GM19025 (cell line): ENCODE data around the gene MMP23B.
"Not testable (repeated sequence)": the region's sequence is repeated elsewhere in the genome, so short reads cannot be mapped to it uniquely, and the experiment has no call there.

ENCODE experiments used
- ATAC-seq: cut with Tn5 transposase; IDR thresholded peaks from one replicate; pipeline ENCODE4 v1.9.1; 2021; ENCODE audit warnings: mild to moderate bottlenecking, low read depth, moderate library complexity; ENCODE audit not compliant: unreplicated experiment

MMP23B gene

DNA sequence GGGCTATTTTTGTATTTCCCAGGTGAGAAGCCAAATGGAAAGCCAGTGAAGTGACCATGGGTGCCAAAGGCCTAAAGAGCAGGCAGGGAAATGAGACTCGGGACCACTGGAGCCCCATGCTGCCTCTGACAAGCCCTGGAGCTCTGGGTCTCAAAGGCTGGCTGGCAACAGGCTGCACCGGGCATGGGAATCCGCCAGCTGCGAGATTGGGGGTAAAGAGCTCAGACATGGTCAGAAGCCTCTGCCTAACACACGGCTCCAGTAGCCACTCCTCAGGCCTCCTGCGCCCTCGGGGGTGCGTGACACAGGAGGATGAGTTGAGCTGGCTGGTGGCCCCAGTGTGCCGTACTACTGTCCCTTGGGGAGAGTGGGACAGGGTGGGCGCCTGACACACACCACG is 32.3 kb downstream of the MMP23B start:
- not testable (repeated sequence) for ATAC-seq

DNA sequence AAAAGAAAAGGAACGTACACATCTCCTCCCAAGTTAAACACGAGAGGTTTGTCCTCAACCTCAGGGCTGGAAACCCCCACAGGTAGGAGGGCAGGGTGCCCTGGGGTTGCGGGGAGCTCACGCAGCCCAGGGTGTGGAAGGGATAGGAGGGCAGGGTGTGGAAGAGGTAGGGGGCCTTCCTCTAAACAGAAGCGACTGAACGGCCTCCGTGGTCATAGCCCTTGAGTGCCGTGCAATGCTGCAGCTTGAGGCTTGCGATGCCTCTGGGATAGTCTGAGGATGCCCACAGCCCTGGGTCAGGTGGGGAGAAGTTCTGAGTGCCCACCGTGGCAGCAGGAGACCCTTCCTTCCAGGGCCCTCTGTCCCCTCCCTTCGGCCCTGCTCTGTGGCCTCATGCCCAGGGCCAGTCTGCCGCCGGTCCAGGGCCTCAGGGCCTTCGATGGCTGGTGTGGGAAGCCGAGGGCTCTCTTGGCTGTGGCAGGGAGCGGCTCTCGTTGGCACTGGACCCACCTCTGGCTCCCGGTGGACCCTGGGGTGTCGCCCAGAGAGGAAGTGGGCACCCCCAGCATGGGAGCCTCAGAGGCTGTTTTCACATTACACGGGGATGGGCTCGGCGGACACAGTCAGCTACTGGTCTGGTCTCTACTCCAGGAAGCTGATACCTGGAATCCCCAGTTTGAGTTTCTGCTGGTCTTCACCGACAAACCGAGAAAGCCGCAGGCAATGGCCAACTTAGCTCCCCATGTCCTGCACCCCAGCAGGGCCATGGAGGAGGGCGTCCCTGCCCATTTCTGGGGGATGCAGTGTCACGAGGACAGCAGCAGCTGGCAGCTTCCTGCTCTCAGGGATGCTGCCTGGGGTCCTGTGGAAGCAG is 33.2 kb downstream of the MMP23B start:
- no peak for ATAC-seq

DNA sequence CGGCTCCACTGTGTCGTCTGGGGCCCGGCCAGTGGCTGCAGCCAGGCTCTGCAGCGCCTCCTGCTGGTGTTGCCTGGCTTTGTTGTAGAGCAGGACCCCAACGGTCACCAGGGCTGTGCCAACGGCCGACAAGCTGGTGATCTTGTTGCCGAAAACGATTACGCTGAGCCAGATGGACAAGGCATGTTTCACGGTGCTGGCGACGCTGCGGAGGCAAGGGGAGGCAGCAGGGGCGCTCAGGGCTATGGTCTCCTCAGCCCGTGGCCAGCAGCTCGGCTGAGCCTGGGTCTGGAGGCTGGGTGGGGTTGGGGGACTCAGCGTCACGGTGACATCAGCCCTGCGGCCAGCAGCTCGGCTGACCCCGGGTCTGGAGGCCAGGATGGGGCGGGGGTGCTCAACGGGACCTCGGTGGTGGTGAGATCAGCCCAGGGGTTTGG is 33.9 kb downstream of the MMP23B start:
- no peak for ATAC-seq

DNA sequence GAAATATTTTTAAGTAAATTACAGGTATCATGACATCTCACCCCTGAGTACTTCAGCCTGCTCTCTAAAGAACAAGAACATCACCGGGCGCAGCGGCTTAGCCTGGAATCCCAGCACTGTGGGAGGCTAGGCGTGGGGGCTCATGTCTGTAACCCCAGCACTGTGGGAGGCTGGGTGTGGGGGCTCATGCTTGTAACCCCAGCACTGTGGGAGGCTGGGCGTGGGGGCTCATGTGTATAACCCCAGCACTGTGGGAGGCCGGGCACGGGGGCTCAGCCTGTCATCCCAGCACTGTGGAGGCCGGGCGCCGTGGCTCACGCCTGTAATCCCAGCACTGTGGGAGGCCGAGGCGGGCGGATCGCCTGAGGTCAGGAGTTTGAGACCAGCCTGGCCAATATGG is 34.6 kb downstream of the MMP23B start:
- ATAC-seq = no peak

DNA sequence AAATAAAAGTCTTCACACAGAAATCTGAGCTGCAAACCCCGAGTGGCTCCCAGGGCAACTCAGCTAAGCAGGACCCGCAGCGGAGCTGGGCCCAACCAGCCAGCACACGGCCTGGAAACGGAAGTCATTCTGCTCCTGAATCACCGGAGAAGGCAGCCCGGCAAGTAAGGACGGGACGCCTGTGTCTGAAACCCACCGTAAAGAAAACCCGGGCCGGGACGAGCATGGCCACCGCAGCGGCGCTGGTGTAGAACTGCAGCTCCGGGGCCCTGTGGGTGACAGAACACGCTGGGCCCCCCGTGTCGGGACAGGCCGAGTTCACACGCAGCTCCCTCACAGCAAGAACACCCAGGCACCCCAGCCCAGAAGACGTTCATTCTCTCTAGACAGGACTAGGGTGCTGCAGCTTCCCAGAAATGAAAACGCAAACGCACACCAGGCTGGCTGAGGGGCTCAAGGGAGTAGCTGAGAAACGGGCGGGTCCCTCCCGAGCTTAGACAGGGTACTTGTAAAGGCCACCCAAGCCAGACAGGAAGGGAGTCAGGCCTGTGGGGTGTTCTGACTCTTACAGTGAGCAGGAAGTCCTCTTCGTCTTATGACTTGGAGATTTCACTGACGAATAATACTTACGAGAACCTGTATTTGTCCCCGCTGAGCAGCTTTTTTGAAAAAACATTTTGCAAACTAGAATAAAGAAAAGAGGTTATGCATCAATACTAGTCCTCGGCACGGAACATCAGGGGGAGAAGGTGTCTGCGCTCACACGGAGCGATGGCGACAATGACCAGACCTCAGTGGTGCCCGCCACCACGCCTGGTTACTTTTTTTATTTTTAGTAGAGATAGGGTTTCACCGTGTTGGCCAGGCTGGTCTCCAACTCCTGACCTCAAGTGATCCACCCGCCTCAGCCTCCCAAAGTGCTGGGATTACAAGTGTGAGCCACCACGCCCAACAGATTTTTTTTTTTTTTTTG is 37.8 kb downstream of the MMP23B start:
- ATAC-seq = no peak

DNA sequence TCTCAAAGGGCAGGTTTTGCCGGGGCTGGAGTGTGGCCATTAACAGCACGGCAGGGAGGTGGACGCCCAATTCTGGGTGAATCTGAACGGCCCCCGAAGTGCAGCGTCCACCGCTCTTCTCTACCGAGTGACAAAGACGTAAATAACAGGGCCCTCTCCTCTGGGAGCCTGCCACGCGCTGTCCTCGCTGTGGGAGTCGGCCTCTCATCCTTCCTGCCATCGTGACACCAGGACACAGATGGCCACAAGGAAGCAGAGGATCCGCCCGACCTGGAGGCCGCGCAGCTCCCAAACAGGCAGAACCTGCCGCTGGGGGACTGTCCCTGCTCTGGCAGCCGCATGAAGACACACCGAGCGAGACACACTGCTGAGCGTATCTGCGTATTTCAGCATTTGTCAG is 38.9 kb downstream of the MMP23B start:
- no peak for ATAC-seq

DNA sequence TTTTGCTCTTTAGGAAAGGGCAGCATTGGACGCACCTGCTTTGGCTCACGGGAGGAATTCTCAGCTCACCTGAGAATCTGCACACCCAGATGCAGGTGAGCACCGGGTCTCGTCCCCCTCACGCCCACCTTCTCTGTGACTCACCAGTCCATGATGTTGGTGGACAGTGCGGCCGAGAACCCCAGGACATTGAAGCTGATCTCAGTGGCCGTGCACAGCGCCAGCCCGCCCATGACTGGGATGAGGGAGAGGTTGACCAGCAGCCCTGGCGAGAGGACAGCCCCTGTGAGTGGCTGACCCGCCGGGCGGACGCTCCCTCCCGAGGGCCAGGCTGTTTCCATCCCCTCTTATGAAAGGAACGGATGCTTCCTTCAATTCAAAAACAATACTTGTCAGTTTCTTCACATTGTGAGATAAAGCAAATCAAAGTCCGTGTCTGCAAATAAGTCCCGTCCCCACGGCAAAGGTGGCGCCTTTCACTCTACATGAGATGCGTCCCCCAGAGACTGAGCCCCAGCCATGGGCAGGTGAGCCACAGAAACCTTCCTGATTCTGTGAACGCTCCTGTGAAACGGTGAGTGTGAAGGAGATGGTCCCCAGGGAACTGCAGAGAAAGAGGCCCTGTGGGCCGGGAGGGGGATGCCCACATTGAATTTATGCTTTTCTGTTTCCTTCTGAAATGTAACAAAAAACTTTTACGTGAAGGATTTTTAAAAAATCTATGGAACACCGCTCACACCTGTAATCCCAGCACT is 39.6 kb downstream of the MMP23B start:
- ATAC-seq = no peak

DNA sequence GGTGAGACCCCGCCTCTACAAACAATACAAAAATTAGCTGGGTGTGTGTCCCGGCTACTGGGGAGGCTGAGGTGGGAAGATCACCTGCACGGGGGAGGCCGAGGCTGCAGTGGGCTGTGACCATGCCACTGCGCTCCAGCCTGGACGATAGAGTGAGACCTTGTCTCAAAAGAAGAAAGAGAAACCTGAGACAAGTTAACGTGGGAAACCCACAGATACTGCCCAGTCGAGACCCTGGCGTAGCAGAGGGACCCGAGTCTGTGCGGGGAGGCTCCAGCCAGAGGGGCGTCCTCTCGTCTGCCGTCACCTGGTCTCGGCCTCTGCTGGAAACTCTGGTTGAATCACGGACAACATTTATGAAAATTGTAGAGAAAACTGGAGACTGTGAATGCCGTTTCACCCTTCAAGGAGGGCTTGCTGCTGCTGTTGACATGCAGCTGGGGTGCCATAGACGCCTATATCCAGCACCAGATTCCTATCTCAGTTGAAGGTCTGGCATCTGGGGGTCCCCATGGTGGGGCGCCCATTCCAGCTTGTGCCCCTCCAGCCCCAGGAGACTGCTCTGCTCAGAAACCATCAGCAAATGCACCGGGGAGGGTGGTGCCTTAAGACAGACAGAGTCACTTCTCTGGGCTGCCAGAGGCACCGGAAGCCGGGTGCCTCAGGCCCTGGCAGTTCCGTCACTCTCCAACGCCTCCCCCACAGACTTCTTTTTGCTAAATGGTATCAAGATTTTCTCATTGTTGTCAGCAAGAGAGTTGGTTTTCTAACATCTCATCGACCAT is 40.4 kb downstream of the MMP23B start:
- no peak for ATAC-seq

DNA sequence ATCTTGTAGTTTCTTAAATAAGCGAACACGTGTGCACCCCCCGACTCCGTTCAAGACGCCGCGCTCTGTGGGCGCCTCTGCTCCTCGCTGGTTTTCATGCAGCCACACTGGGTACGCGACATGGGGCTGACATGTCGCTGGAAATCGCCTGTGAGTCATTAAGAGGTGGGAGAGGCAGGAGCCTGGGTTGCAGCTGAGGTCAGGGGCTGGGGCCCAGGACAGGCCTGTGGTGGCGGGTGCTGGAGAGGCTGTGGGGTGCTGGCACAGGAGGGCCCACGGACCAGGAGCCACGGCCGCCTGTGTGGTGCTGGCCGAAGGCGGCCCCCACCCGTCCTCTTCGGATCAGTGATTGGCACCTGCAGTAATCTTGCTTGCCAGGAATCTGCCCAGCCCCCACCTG is 42.8 kb downstream of the MMP23B start:
- ATAC-seq = not testable (repeated sequence)

DNA sequence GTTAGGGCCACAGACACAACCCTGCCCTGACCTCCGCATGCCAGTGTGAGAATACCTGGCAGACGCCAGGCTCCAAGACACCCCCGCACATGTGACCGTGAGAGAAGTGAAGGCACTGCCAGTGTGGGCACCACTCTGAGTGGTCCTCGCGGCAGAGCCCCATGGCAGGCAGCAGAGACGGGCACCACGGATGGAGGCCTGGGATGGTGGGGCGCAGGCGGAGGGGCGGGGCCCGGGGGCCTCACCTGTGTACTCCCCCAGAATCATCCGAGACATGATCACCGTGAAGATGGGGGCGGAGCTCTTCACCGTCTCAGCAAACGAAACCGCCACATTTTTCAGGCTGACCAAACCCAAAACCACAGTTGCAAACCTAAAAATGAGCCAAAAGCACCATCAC is 43.2 kb downstream of the MMP23B start:
- not testable (repeated sequence) for ATAC-seq

DNA sequence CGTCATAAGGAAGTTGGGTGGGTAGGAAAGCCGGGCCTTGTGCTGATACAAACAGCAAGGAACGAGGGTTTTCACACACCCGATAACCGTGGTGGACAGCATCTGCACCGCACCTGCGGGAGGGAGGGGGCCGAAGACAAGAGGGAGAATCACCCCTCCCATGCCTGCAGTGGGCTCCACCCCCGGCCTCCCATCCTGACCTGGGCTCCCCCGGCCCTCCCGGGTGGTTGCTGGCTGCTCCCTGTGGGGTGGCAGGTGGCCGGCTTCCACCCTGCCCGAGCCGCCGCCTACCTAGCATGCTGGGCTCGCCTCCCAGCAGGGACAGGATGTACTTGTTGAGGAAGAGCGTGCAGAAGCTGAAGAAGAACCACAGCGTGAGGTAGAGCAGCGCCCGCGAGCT is 44.1 kb downstream of the MMP23B start:
- not testable (repeated sequence) for ATAC-seq

DNA sequence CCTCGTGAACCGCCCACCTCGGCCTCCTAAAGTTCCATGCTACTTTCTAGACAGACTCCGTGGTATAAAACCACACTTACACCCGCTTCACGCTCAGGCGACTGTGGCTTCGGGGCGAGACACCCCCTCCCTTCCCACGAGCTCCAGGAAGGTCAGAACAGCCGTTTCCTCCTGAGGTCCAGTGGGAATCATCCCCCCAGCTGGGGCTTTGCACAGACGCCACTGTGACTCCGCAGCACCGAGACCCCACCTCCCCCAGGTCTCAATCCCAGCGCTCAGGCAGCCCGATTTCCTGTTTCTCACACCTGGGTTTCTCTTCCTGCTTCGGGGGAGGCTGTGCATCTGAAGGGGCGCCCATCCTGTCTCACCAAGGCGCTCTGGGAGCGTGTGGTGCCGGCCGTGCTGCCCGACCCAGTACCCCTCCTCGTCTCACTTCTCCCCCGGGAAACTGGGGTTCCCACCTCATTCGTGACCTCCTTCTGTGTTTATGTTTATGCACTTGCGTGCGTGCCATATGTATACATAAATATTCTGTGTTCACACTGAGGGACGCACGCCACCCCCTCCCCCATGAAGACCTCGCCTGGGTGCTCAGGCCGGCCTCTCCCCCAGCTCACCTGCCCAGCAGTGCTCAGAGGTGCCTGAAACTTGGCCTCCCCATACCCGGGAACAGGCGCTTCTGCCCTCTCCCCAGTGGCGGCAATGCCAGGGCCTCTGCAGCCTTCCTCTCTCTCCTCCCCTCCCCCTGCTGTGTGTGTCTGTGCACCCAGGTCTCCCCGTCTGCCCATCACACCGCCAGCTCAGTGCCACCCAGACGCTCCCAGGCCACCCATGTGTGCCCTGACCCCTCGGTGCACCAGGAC is 46.0 kb downstream of the MMP23B start:
- ATAC-seq = peak; percentile 61

DNA sequence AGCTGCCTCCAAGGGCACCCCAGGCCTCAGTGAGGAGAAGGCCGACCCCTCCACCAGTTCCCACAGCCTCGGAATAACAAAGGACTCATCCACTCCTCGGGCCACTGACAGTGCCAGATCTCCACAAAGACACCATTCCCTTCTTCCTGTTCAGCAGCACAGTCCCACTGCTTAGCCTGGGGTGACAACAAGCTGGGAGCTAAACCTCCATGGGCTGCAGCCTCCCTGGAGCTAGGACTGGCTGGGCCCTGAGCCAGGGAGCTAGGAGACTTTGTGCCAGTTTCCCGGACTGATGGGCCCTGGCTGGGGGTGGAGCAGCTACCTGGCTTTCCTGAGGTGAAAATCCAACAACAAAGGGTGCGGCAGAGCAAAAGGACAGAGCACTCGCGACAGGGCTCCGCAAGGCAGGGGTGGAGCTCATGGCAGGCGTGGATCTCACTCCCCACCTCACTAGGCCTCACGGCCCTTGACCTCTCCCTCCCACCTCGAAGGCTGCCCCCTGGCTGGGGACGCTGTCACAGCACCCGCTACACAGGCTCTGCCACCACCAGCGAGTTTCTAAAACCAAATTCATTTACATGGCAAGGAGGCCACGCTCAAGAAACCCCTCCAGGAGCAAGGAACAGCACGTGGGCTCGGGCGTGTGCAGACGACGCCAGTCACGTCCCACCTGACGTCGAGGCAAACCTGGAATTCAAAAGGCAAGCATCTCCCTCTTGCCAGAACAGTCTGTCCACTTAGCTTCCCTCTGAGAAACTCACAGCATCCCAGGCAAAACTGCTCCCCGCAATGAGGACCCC is 46.8 kb downstream of the MMP23B start:
- ATAC-seq = no peak

DNA sequence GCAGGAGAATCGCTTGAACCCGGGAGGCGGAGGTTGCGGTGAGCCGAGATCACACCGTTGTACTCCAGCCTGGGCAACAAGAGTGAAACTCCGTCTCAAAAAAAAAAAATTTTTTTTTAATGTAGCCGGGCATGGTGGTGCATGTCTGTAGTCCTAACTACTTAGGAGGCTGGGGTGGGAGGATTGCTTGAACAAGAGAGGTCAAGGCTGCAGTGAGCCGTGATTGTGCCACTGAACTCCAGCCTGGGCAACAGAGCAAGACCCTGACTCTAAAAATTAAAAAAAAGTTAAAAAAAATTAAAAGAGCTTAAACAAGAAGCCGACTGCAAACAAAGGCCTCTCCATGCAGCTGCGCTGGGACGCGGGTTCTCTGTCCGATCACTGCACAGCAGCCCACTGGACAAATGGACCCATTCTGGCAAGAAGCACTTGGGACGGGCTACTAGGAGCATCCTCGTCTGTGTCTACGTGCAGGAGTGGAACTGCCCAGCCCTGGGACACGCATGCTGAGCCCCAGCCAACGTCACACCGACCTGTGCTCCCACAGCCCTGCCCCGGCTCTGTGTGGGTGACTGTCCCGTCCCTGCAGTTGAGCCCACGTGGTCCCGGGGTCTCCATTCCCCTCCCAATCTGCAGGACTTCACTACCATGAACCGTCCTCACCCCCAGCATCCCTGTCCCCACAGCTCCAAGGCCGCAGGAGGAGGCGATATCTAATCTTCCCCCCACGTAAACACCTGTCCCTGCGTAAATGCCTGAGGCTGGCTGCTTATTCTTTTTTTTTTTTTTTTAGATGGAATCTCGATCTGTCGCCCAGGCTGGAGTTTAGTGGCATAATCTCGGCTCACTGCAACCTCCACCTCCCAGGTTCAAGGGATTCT is 48.3 kb downstream of the MMP23B start:
- no peak for ATAC-seq

DNA sequence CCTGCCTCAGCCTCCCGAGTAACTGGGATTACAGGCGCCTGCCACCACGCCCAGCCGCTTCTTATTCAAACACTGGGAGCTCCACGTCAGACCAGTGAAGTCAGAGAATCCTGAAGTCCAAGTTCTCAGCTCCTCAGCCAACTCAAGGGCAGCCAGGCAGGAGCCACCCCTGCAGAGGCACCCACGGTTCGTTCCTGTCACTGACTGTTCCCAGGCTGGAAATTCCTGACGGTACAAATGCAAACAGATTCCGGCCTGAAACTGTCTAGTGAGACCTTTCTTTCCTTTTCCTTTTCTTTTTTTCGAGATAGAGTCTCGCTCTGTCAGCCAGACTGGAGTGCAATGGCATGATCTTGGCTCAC is 48.9 kb downstream of the MMP23B start:
- no peak for ATAC-seq

DNA sequence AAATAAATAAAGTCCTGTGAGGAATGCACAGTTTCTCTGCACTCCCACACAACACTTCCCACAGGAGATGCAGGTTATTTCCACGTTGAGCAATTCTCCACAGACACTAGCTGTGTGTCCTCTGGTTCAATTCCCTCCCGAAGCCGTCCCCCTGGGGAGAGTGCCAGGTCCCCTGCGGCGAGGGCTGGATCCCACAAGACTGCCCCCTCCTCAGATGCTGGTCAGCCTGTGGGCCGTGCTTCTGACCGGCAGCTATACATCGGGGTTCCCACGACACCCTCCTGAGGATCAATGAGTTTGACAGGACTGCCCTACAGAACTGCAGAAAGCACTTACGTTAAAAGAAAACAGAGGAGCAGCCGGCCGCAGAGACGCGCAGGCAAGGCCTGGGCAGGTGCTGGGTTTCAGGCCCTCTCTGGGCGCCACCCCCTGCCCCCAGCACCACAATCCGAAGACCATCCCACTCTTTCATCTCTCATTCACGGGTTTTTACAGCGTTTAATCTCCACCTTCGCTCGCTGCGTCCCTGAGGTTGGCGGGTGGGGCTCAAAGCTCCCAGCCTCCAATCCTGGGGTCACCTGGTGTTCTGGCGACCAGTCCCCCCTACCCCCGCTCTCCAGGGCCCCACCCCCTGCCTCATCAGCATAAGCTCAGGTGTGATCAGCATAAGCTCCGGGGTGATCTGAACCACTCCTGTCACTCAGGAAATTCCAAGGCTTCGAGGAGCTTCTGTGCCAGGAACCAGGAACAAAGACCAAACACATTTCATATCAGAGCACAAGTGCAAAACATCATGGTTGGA is 51.3 kb downstream of the MMP23B start:
- no peak for ATAC-seq
